Ishikawa (cell line): ENCODE measurements around the gene HMGN4.
A peak's percentile ranks its signal among the peaks of the same experiment; 100 is the strongest.

ENCODE experiments used
- CEBPB ChIP-seq: IDR thresholded peaks from 2 replicates; pipeline ENCODE4 v1.6.1; 2012
- CREB1 ChIP-seq: IDR thresholded peaks from 2 replicates; pipeline ENCODE4 v1.6.1; 2012; ENCODE audit warnings: low read depth
- EGR1 ChIP-seq: IDR thresholded peaks from 2 replicates; pipeline ENCODE4 v1.6.1; 2012
- EP300 ChIP-seq: IDR thresholded peaks from 2 replicates; pipeline ENCODE4 v1.6.1; 2012; ENCODE audit warnings: borderline replicate concordance
- FOXM1 ChIP-seq: IDR thresholded peaks from 2 replicates; pipeline ENCODE4 v1.6.1; 2012; ENCODE audit warnings: low read depth, borderline replicate concordance
- MAX ChIP-seq: IDR thresholded peaks from 2 replicates; pipeline ENCODE4 v1.6.1; 2012
- NFIC ChIP-seq: IDR thresholded peaks from 2 replicates; pipeline ENCODE4 v1.6.1; 2012
- RAD21 ChIP-seq: IDR thresholded peaks from 2 replicates; pipeline ENCODE4 v1.6.1; 2012; ENCODE audit warnings: low read depth
- REST ChIP-seq: IDR thresholded peaks from 2 replicates; pipeline ENCODE4 v1.6.1; 2012; ENCODE audit warnings: low read depth, mild to moderate bottlenecking
- TAF1 ChIP-seq: IDR thresholded peaks from 2 replicates; pipeline ENCODE4 v1.6.1; 2012; ENCODE audit warnings: low read depth, mild to moderate bottlenecking
- TCF12 ChIP-seq: IDR thresholded peaks from 2 replicates; pipeline ENCODE4 v1.6.1; 2012; ENCODE audit warnings: low read depth
- TEAD4 ChIP-seq: IDR thresholded peaks from 2 replicates; pipeline ENCODE4 v1.6.1; 2012
- USF1 ChIP-seq: IDR thresholded peaks from 2 replicates; pipeline ENCODE4 v1.6.1; 2012
- YY1 ChIP-seq: IDR thresholded peaks from 2 replicates; pipeline ENCODE4 v1.6.1; 2012; ENCODE audit warnings: low read depth
- ZBTB7A ChIP-seq: IDR thresholded peaks from 2 replicates; pipeline ENCODE4 v1.6.1; 2012; ENCODE audit warnings: low read depth

The HMGN4 gene

GRCh38 chr6:26537846-26538571 is at the start of gene HMGN4:
Gene HMGN4 (plus strand): TSS chr6:26538366. CDS start chr6:26545207, 6,841 bp downstream.
- TF ChIP-seq CREB1 (no peak), ZBTB7A (peak; percentile 66; the same call in 1 of the 2 replicates), EGR1 (0 out of 2 replicates have a peak, but pooled peaks have one; percentile 45), CEBPB (no peak; the same call in 1 of the 2 replicates), RAD21 (no peak), YY1 (no peak), FOXM1 (0 out of 2 replicates have a peak, but pooled peaks have one; percentile 4), TAF1 (peak; percentile 75), EP300 (0 out of 2 replicates have a peak, but pooled peaks have one; percentile 18), MAX (peak; percentile 50), TEAD4 (peak; percentile 64; the same call in 1 of the 2 replicates)

- no peak for TF ChIP-seq EP300
Observed at GRCh38 chr6:26489996-26490964, 47.9 kb upstream of the HMGN4 start.

- no peak for TF ChIP-seq USF1
- no peak for TF ChIP-seq MAX
- TF ChIP-seq TAF1, result no peak
- no peak for TF ChIP-seq FOXM1
- TF ChIP-seq CREB1, result no peak
- no peak for TF ChIP-seq NFIC
- no peak for TF ChIP-seq TCF12
- TF ChIP-seq TEAD4, result no peak
- no peak for TF ChIP-seq CEBPB
Observed at GRCh38 chr6:26491604-26492003, 46.6 kb upstream of the HMGN4 start.

- TF ChIP-seq TAF1, result no peak
- peak; percentile 11; the same call in 1 of the 2 replicates for TF ChIP-seq RAD21
Observed at GRCh38 chr6:26493258-26493657, 44.9 kb upstream of the HMGN4 start.

- TF ChIP-seq REST, result no peak
Observed at GRCh38 chr6:26494117-26494516, 44.0 kb upstream of the HMGN4 start.

GRCh38 chr6:26495281-26495680 is 42.9 kb upstream of the HMGN4 start:
- TF ChIP-seq EGR1 (no peak), ZBTB7A (no peak), USF1 (no peak), CREB1 (no peak), NFIC (no peak), RAD21 (no peak), REST (no peak), YY1 (no peak), CEBPB (no peak), TEAD4 (no peak), MAX (no peak)
